HG03097 (cell line): ENCODE results near the gene EGR4.

Source experiments
- ATAC-seq: cut with Tn5 transposase; IDR thresholded peaks from one replicate; pipeline ENCODE4 v1.9.1; 2021; ENCODE audit not compliant: unreplicated experiment, low FRiP score

The EGR4 gene

GRCh38 chr2:73250872-73251846 is 42.2 kb downstream of the EGR4 start:
- no peak for ATAC-seq

GRCh38 chr2:73249636-73250035 is 43.7 kb downstream of the EGR4 start:
- no peak for ATAC-seq

GRCh38 chr2:73246850-73247249 is 46.5 kb downstream of the EGR4 start:
- ATAC-seq: no peak

GRCh38 chr2:73244580-73244979 is 48.8 kb downstream of the EGR4 start:
- no peak for ATAC-seq

GRCh38 chr2:73243884-73244570 is 49.3 kb downstream of the EGR4 start:
- no peak for ATAC-seq
